22Rv1 (cell line): ENCODE measurements around the gene CYTL1.

Experiments
- CTCF ChIP-seq: fragments of 450-650 bp; IDR thresholded peaks from 2 replicates; pipeline ENCODE4 v1.5.1; 2017; ENCODE audit warnings: mild to moderate bottlenecking
- ZFX ChIP-seq: fragments of 450-650 bp; IDR thresholded peaks from 2 replicates; pipeline ENCODE4 v1.6.1; 2017; ENCODE audit warnings: antibody characterized with exemption, borderline replicate concordance

GRCh38 chr4:4992833-4993232 lies 26.4 kb downstream of the CYTL1 start:
- TF ChIP-seq CTCF (no peak), ZFX (no peak)
